Right lobe of liver (tissue), 6 donors: Measurements from ENCODE around the gene RIC8A. TPM values are rescaled to one million over a fixed set of nuclear protein-coding genes. Genes with fewer than 3 reads are reported as not detected.

Source experiments
- ATAC-seq, 4 donors: fragments of 200-7000 bp; cut with Tn5 transposase; one replicate each; pipeline ENCODE4 v1.9.1; 2020; ENCODE audit warnings: mild to moderate bottlenecking in 4 of 4, moderate library complexity in 4 of 4
- DNase-seq, 3 donors: peaks; one replicate each; pipeline ENCODE4 v3.0.0-alpha.2; 2020
- H3K27ac ChIP-seq, 3 donors: fragments of 200-600 bp; one replicate each; pipeline ENCODE4 v1.8.0; 2022
- H3K27me3 ChIP-seq, 2 donors: fragments of 200-600 bp; one replicate each; pipeline ENCODE4 v1.8.0; 2022
- H3K36me3 ChIP-seq, 4 donors: fragments of 200-600 bp; sonication (generic) in 1 of 4; one replicate each; pipeline versions ENCODE4 v1.5.1 to v1.8.0; 2017 to 2022; ENCODE audit warnings: control low read depth in 1 of 4
- H3K4me1 ChIP-seq, 4 donors: fragments of 200-600 bp; sonication (generic) in 1 of 4; one replicate each; pipeline versions ENCODE4 v1.5.1 to v1.8.0; 2017 to 2022; ENCODE audit warnings: control low read depth in 1 of 4
- H3K4me3 ChIP-seq, 3 donors: fragments of 200-600 bp; one replicate each; pipeline ENCODE4 v1.8.0; 2022
- H3K9me3 ChIP-seq, 4 donors: fragments of 200-600 bp; sonication (generic) in 1 of 4; one replicate each; pipeline versions ENCODE4 v1.5.1 to v1.8.0; 2017 to 2022; ENCODE audit warnings: control low read depth in 1 of 4
- CTCF ChIP-seq, 4 donors: fragments of 200-600 bp in 3 of 4; fragments of 450-650 bp in 1 of 4; IDR thresholded peaks; one replicate each; pipeline versions ENCODE4 v1.5.1 to v1.8.0; 2016 to 2022; ENCODE audit warnings: antibody characterized with exemption in 4 of 4, mild to moderate bottlenecking in 2 of 4
- POLR2A ChIP-seq: fragments of 450-650 bp; IDR thresholded peaks from one replicate; pipeline ENCODE4 v1.6.1; 2017; ENCODE audit warnings: antibody characterized with exemption, mild to moderate bottlenecking
- WGBS: methylation state at CpG from one replicate; pipeline ENCODE4 v1.1.6; 2018; ENCODE audit warnings: low coverage, low lambda C conversion rate; ENCODE audit not compliant: insufficient coverage; ENCODE audit errors: missing lambda C conversion rate; 5-methylcytosine and 5-hydroxymethylcytosine counted together
- intact Hi-C, 2 donors: fragments of 100-400 bp; cut with DNase I; formaldehyde crosslinking; loops; one replicate each; pipeline versions ENCODE4 v1.11.2 to v1.14.1; 2022
- total RNA-seq, 6 experiments: library from RNA; depleted of rRNA in 2 of 6; stranded (reverse); fragments of >200 nt in 2 of 6; fragmentation: NEBNext Ultra II Directional in 3 of 6; extraction: Animal tissue kit (Norgen Biotek cat#: 25700) in 3 of 6; gene quantifications; one replicate each; pipeline versions ENCODE4 v1.1.0 to v1.2.4, GENCODE V29; 2016 to 2023
- donor health status: DM: no; HTN: yes; CAD: no.
- donor health status: DM: no; HTN: no; CAD: no.
- donor health status: DM: no; HTN: no; CAD: no.
- donor health status: DM: no; HTN: yes; CAD: no.
- donor health status: DM: no; HTN: yes; CAD: no.

RIC8A gene
- total RNA-seq, 6 experiments from 2014 or later, result 29.7 to 54.0 (median 32.4) TPM

GRCh38 chr11:198236-198806, 9.2 kb upstream of the RIC8A start:
- no peaks in the 10 kb centered on the region for H3K36me3 ChIP-seq
- WGBS, result 85% methylated on average over 4 of the region's 21 CpGs
- H3K9me3 ChIP-seq, result no peaks in the 10 kb centered on the region
- H3K27ac ChIP-seq, result no peak overlapping the region
- H3K27me3 ChIP-seq, result no peaks in the 10 kb centered on the region
- H3K4me3 ChIP-seq, result no peak overlapping the region
- intact Hi-C loops, result no loop called here
- ATAC-seq, result no peak
- DNase-seq, result peak in 2 of 3 donors; percentile 17 to 44
- TF ChIP-seq POLR2A, result no peak
- no peak for TF ChIP-seq CTCF (IDR thresholded peaks at IDR 0.05)
- H3K4me1 ChIP-seq, result no peaks in the 10 kb centered on the region

GRCh38 chr11:199004-199581, 8.4 kb upstream of the RIC8A start:
- Histone ChIP-seq H3K4me3 (no peak overlapping the region), H3K27me3 (no peaks in the 10 kb centered on the region), H3K4me1 (no peaks in the 10 kb centered on the region), H3K36me3 (no peaks in the 10 kb centered on the region), H3K27ac (no peak overlapping the region), H3K9me3 (no peaks in the 10 kb centered on the region)
- WGBS, result 79% methylated on average over 2 of the region's 13 CpGs
- DNase-seq, result peak in 1 of 3 donors; percentile 40
- TF ChIP-seq POLR2A (no peak), CTCF (IDR thresholded peaks at IDR 0.05) (no peak)
- intact Hi-C loops, result no loop called here
- peak in 1 of 4 donors; percentile 5 for ATAC-seq

GRCh38 chr11:199782-200181, 7.7 kb upstream of the RIC8A start:
- peaks cover 0 to 6% (median 1%) of the 10 kb centered on the region in 4 donors for H3K36me3 ChIP-seq
- 87% methylated on average over 3 of the region's 8 CpGs for WGBS
- H3K27me3 ChIP-seq, result no peaks in the 10 kb centered on the region
- H3K4me1 ChIP-seq, result no peaks in the 10 kb centered on the region
- no peak overlapping the region for H3K4me3 ChIP-seq
- no peak overlapping the region for H3K27ac ChIP-seq
- intact Hi-C loops, result loop anchor here in 1 of 2 donors (5.0 kb wide), 1 partner anchor 48 kb away; no protein-coding TSS in a partner anchor
- ATAC-seq (peak in 1 of 4 donors; percentile 11), DNase-seq (no peak)
- H3K9me3 ChIP-seq, result no peaks in the 10 kb centered on the region
- TF ChIP-seq POLR2A (no peak), CTCF (IDR thresholded peaks at IDR 0.05) (no peak)

- H3K4me3 ChIP-seq, result no peak overlapping the region
- intact Hi-C loops, result loop anchor here in 1 of 2 donors (5.0 kb wide), 1 partner anchor 47 kb away; no protein-coding TSS in a partner anchor
- no peaks in the 10 kb centered on the region for H3K27me3 ChIP-seq
- DNase-seq, result no peak
- ATAC-seq, result no peak
- no peak overlapping the region for H3K27ac ChIP-seq
- peaks cover 0 to 5% (median 1%) of the 10 kb centered on the region in 4 donors for H3K4me1 ChIP-seq
- H3K9me3 ChIP-seq, result no peaks in the 10 kb centered on the region
- TF ChIP-seq POLR2A (no peak), CTCF (IDR thresholded peaks at IDR 0.05) (no peak)
- peaks cover 0 to 12% (median 2%) of the 10 kb centered on the region in 4 donors for H3K36me3 ChIP-seq
- WGBS, result 97% methylated on average over 4 of the region's 13 CpGs
Measured at GRCh38 chr11:200224-201003, 7.1 kb upstream of the RIC8A start.
